K562 (cell line): ENCODE measurements around the gene STAT6. TPM values are rescaled to one million over a fixed set of nuclear protein-coding genes. Genes with fewer than 3 reads are reported as not detected.
A peak's percentile ranks its signal among the peaks of the same experiment; 100 is the strongest.

Source experiments
- ATAC-seq: fragments of 200-7000 bp; cut with Tn5 transposase; 3 replicates; pipeline ENCODE4 v1.9.1; 2020; ENCODE audit warnings: moderate library complexity
- BruUV-seq: library from RNA; stranded (reverse); fragments of 400-500 nt; replicated peaks from 2 replicates; lab custom pipeline; 2021; lab: Mats Ljungman, UMichigan
- CTCF ChIA-PET: fragments of 300-600 bp; formaldehyde crosslinking; extraction: SDS; loops from one replicate; lab custom pipeline; 2021; ENCODE audit warnings: low intra/inter-chr PET ratio; lab: Yijun Ruan, JAX
- POLR2A ChIA-PET: fragments of 300-600, 350-650 bp; sonication (Branson Sonifier 250); formaldehyde crosslinking; extraction: SDS; loops from one replicate; lab custom pipeline; 2021; ENCODE audit warnings: antibody characterized with exemption, inconsistent platforms; lab: Yijun Ruan, JAX
- DNase-seq, 4 experiments: peaks; one replicate each; pipeline versions ENCODE4 v3.0.0 to v3.0.0-alpha.2; 2011 to 2018; ENCODE audit warnings: low spot score in 3 of 4, mixed read lengths in 3 of 4; ENCODE audit errors: extremely low read depth in 1 of 4
- FAIRE-seq: peaks from 2 replicates; lab custom pipeline; 2011; peaks lifted over from hg19 to GRCh38; lab: Jason Lieb, UNC
- H2AFZ ChIP-seq: 2 replicates; pipeline ENCODE4 v1.6.0; 2011; ENCODE audit warnings: low read depth, low read length, control low read depth, inconsistent platforms
- H3K27ac ChIP-seq: fragments of 200-600 bp; 3 replicates; pipeline ENCODE4 v1.8.0; 2011; ENCODE audit warnings: low read depth, mild to moderate bottlenecking, control low read depth, inconsistent platforms, low read length, moderate library complexity, mixed read lengths; ENCODE audit errors: extremely low read depth
- H3K27me3 ChIP-seq, 2 experiments: fragments of 300-600 bp in 1 of 2; 2 replicates in 1 of 2; 3 replicates in 1 of 2; pipeline versions ENCODE4 v1.6.0 to v1.8.0; 2011; ENCODE audit warnings: inconsistent platforms in 2 of 2, low read length in 2 of 2, mild to moderate bottlenecking in 1 of 2, mixed read lengths in 1 of 2, moderate library complexity in 1 of 2; ENCODE audit not compliant: control insufficient read depth in 2 of 2, insufficient read depth in 2 of 2
- H3K36me3 ChIP-seq: fragments of 300-600 bp; 3 replicates; pipeline ENCODE4 v1.8.0; 2011; ENCODE audit warnings: mild to moderate bottlenecking, low read length, inconsistent platforms; ENCODE audit not compliant: control insufficient read depth, insufficient read depth
- H3K4me1 ChIP-seq, 2 experiments: fragments of 200-600 bp in 1 of 2; replicated peaks in 1 of 2; 2 replicates in 1 of 2; 3 replicates in 1 of 2; pipeline versions ENCODE4 v1.5.1 to v1.8.0; 2011; ENCODE audit warnings: inconsistent platforms in 2 of 2, low read length in 2 of 2, mild to moderate bottlenecking in 1 of 2, mixed read lengths in 1 of 2, moderate library complexity in 1 of 2; ENCODE audit not compliant: control insufficient read depth in 2 of 2, insufficient read depth in 2 of 2
- H3K4me2 ChIP-seq: 2 replicates; pipeline ENCODE4 v1.6.1; 2011; ENCODE audit warnings: low read length, control low read depth, inconsistent platforms, mixed read lengths; ENCODE audit not compliant: insufficient read depth
- H3K4me3 ChIP-seq: fragments of 200-600 bp; sonication (generic), shearing (Covaris generic); 2 replicates; pipeline ENCODE4 v1.5.1; 2016; ENCODE audit warnings: control low read depth, inconsistent platforms
- H3K79me2 ChIP-seq: fragments of 200-600 bp; 3 replicates; pipeline ENCODE4 v1.8.0; 2011; ENCODE audit warnings: low read length, inconsistent platforms; ENCODE audit not compliant: control insufficient read depth, insufficient read depth
- H3K9ac ChIP-seq, 2 experiments: 2 replicates each; pipeline versions ENCODE4 v1.6.0 to v1.6.1; 2011; ENCODE audit warnings: low read depth in 2 of 2, low read length in 2 of 2, control low read depth in 1 of 2, inconsistent platforms in 1 of 2, mild to moderate bottlenecking in 1 of 2, mixed read lengths in 1 of 2; ENCODE audit not compliant: insufficient read depth in 1 of 2
- H3K9me1 ChIP-seq: one replicate; pipeline ENCODE4 v1.6.0; 2011; ENCODE audit warnings: inconsistent platforms, mild to moderate bottlenecking, low read length, moderate library complexity; ENCODE audit not compliant: control insufficient read depth, insufficient read depth
- H3K9me3 ChIP-seq: replicated peaks from 2 replicates; pipeline ENCODE4 v1.5.1; 2011; ENCODE audit warnings: low read depth, low read length, inconsistent platforms; ENCODE audit not compliant: control insufficient read depth, insufficient read depth
- H4K20me1 ChIP-seq: replicated peaks from 2 replicates; pipeline ENCODE4 v1.6.1; 2011; ENCODE audit warnings: low read length, inconsistent platforms, mixed read lengths; ENCODE audit not compliant: control insufficient read depth, insufficient read depth
- ATF4 ChIP-seq: fragments of 450-650 bp; formaldehyde crosslinking; IDR thresholded peaks from 2 replicates; pipeline ENCODE4 v1.4.0; 2022; ENCODE audit warnings: mild to moderate bottlenecking, moderate library complexity
- CEBPB ChIP-seq: fragments of 450-650 bp; IDR thresholded peaks from 2 replicates; pipeline ENCODE4 v1.6.1; 2016; ENCODE audit warnings: missing genetic modification characterization, missing compliant biosample characterization
- FOXA3 ChIP-seq, 2 experiments: fragments of 450-650 bp in 1 of 2; sonication (generic) in 1 of 2; formaldehyde crosslinking; IDR thresholded peaks in 1 of 2; conservative IDR thresholded peaks in 1 of 2; 2 replicates each; pipeline versions ENCODE4 v1.4.0 to v1.8.0; 2020 to 2022; ENCODE audit warnings: mild to moderate bottlenecking in 2 of 2, missing genetic modification reagents in 1 of 2
- GABPA ChIP-seq: fragments of 200-800 bp; sonication (Bioruptor generic); conservative IDR thresholded peaks from 2 replicates; pipeline ENCODE4 v1.6.1; 2016; ENCODE audit warnings: low read depth, missing genetic modification characterization, missing compliant biosample characterization
- GABPB1 ChIP-seq: sonication (generic); formaldehyde crosslinking; IDR thresholded peaks from 2 replicates; pipeline ENCODE4 v1.8.0; 2022; ENCODE audit warnings: mild to moderate bottlenecking, missing genetic modification reagents
- ID3 ChIP-seq, 2 experiments: fragments of 250-450 bp in 1 of 2; fragments of 450-650 bp in 1 of 2; sonication (Bioruptor Pico) in 1 of 2; IDR thresholded peaks; 2 replicates each; pipeline versions ENCODE4 v1.6.1 to v1.8.0; 2016 to 2021; ENCODE audit warnings: mild to moderate bottlenecking in 2 of 2, moderate library complexity in 2 of 2, missing compliant biosample characterization in 1 of 2, missing genetic modification characterization in 1 of 2
- NELFE ChIP-seq: IDR thresholded peaks from 2 replicates; pipeline ENCODE4 v1.6.1; 2011; ENCODE audit warnings: mild to moderate bottlenecking; ENCODE audit not compliant: insufficient read depth, insufficient read length
- PKNOX1 ChIP-seq: fragments of 450-650 bp; IDR thresholded peaks from 2 replicates; pipeline ENCODE4 v1.6.1; 2016
- POLR2H ChIP-seq: IDR thresholded peaks from 2 replicates; pipeline ENCODE4 v1.6.1; 2016; ENCODE audit warnings: missing genetic modification characterization, low read depth, mild to moderate bottlenecking, control low read depth, missing compliant biosample characterization, moderate library complexity
- RBM14 ChIP-seq: fragments of 200-400 bp; formaldehyde crosslinking; IDR thresholded peaks from 2 replicates; pipeline ENCODE4 v1.6.1; 2018; ENCODE audit warnings: low read depth, mild to moderate bottlenecking, low read length, moderate library complexity, borderline replicate concordance; ENCODE audit not compliant: insufficient read depth
- SMAD2 ChIP-seq: fragments of 150-350 bp; IDR thresholded peaks from 2 replicates; pipeline ENCODE4 v1.6.1; 2014; ENCODE audit warnings: low read depth, mild to moderate bottlenecking, low read length
- TRIM28 ChIP-seq: fragments of 450-650 bp; IDR thresholded peaks from 2 replicates; pipeline ENCODE4 v1.6.1; 2017
- ZNF347 ChIP-seq: fragments of 450-650 bp; formaldehyde crosslinking; IDR thresholded peaks from 2 replicates; pipeline ENCODE4 v1.4.0; 2020; ENCODE audit warnings: low read depth, mild to moderate bottlenecking, moderate library complexity
- WGBS: fragments of 100-300 bp; shearing (Covaris generic); methylation state at CpG from one replicate; pipeline ENCODE4 v1.1.6; 2016; ENCODE audit warnings: low coverage, mixed read lengths; ENCODE audit not compliant: insufficient coverage; ENCODE audit errors: missing lambda C conversion rate; 5-methylcytosine and 5-hydroxymethylcytosine counted together
- in situ Hi-C: fragments of 300-500 bp; cut with MboI; formaldehyde crosslinking; loops from 4 replicates; pipeline ENCODE4 v1.15.0; 2018; ENCODE audit warnings: inconsistent platforms, mixed read lengths
- intact Hi-C: fragments of 100-400 bp; cut with micrococcal nuclease; formaldehyde crosslinking; loops from 2 replicates; pipeline ENCODE4 v1.14.2; 2022
- polyA plus RNA-seq, 8 experiments: library from polyadenylated mRNA; depleted of rRNA in 4 of 8; stranded (reverse) in 5 of 8; unstranded in 3 of 8; fragments of >200 nt; fragmentation: Nextera tagmentation in 2 of 8; fragmentation: Illumina TruSeq in 1 of 8; extraction: Ambion mirVana in 2 of 8; extraction: Trizol in 1 of 8; gene quantifications; 2 replicates each; pipeline versions ENCODE4 v1.2.1 to v1.2.3, GENCODE V29; 2011 to 2014; ENCODE audit warnings: inconsistent platforms in 1 of 8, missing spikeins in 1 of 8
- total RNA-seq, 7 experiments: library from RNA; depleted of rRNA in 6 of 7; stranded (reverse); fragments of >200 nt in 6 of 7; fragmentation: Illumina TruSeq in 2 of 7; extraction: Trizol in 2 of 7; gene quantifications; 2 replicates each; pipeline versions ENCODE4 v1.2.1 to v1.2.3, GENCODE V29; 2011 to 2021; ENCODE audit warnings: low replicate concordance in 1 of 7

The STAT6 gene
- total and polyA plus RNA-seq, 9 of the 15 experiments (the other 6 are each of a cell fraction or from before 2014, with no cell fraction given): 2.4 to 49.5 (median 26.5) TPM

DNA sequence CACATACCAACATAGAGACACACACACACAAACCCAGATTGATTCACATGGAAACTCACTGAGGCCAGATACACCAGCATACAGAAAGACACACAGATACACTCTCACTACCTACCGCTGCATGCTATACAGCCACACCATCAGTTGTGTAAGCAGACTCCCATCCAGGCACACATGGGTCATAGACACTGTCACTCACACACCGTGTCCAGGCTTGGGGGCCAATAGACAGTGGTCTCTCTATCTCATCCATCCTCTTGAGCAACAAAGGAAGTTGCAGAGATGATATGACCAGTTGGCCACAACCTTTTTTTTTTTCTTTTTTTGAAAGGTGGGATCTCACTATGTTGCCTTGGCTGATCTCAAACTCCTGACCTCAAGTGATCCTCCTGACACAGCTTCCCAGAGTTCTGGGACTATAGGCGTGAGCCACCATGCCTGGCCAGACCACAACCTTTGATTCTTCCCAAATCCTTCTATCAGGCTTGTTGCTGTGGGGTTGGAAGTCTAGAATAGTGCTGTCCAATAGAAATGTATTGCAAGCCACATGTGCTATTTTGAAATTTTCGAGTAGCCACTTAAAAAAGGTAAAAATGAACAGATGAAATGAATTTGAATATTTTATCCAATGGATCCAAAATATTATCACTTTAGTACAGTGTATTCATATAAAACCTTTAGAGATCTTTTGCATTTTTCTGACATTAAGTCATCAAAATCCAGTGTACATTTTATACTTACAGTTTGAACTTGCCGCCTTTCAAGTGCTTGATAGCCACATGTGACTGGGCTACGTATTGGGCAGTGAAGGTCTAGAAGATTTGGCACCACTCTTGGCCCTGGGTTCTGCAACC lies 28.9 kb upstream of the STAT6 start:
- no TSS peak for BruUV-seq
- Histone ChIP-seq H3K27me3 (peaks cover 0 to 4% of the 10 kb centered on the region in 2 experiments; a peak in 2 of 5 replicates), H4K20me1 (no peaks in the 10 kb centered on the region), H3K79me2 (no peaks in the 10 kb centered on the region), H3K9me3 (no peaks in the 10 kb centered on the region), H3K9me1 (no peaks in the 10 kb centered on the region), H3K27ac (no peak overlapping the region), H2AFZ (no peak overlapping the region), H3K4me1 (peaks cover 18 to 19% of the 10 kb centered on the region in 2 experiments; a peak in 4 of 5 replicates), H3K9ac (no peak overlapping the region), H3K4me2 (no peak overlapping the region), H3K36me3 (no peaks in the 10 kb centered on the region), H3K4me3 (no peak overlapping the region)
- FAIRE-seq: no peak
- TF ChIP-seq FOXA3 (CRISPR knock-in tag; conservative IDR thresholded peaks at IDR 0.05 in 1 of 2, IDR thresholded peaks at IDR 0.05 in 1 of 2): no peak
- TF ChIP-seq CEBPB: peak; percentile 79
- TF ChIP-seq ZNF347 (CRISPR knock-in tag): no peak
- no peak for TF ChIP-seq GABPB1 (CRISPR knock-in tag)
- TF ChIP-seq RBM14: no peak
- no peak for TF ChIP-seq ATF4 (CRISPR knock-in tag)
- TF ChIP-seq TRIM28: no peak
- TF ChIP-seq POLR2H (tag): no peak
- no peak for TF ChIP-seq NELFE
- peak; percentile 89 for TF ChIP-seq PKNOX1
- TF ChIP-seq SMAD2: no peak
- no peak for TF ChIP-seq ID3 (CRISPR knock-in tag; IDR thresholded peaks at IDR 0.05)
- no peak for TF ChIP-seq ID3 (tag; IDR thresholded peaks at IDR 0.05)
- peak; percentile 28; the same call in 1 of the 2 replicates for TF ChIP-seq GABPA
- no peak for DNase-seq
- in situ Hi-C loops: no loop called here
- peak; percentile 20; the same call in 1 of the 3 replicates for ATAC-seq
- ChIA-PET CTCF (no interaction called here), POLR2A (interaction anchor here (2.2 kb wide), 1 partner anchor 12 kb away, joined by 6 read pairs; the partner anchor contains the start of gene LRP1)
- WGBS: 27% methylated on average over 6 of the region's 6 CpGs
- intact Hi-C loops: no loop called here
